Panc1 (cell line): ENCODE measurements around the gene DERL2.

Source experiments
- POLR2AphosphoS5 ChIP-seq: IDR thresholded peaks from 2 replicates; pipeline ENCODE4 v1.6.1; 2012; ENCODE audit warnings: mild to moderate bottlenecking, low read depth, low read length, moderate library complexity
- REST ChIP-seq, 2 experiments: IDR thresholded peaks; 2 replicates each; pipeline ENCODE4 v1.6.1; 2011 to 2012; ENCODE audit warnings: low read depth in 2 of 2, control low read depth in 1 of 2, low read length in 1 of 2, mild to moderate bottlenecking in 1 of 2, moderate library complexity in 1 of 2; ENCODE audit not compliant: insufficient read depth in 1 of 2
- TCF7L2 ChIP-seq: IDR thresholded peaks from 2 replicates; pipeline ENCODE4 v1.6.1; 2011; ENCODE audit warnings: mild to moderate bottlenecking, low read depth, low read length, inconsistent platforms

- TF ChIP-seq REST (IDR thresholded peaks at IDR 0.05; ENCODE audit: insufficient read depth in 1 of 2, low read depth in 2 of 2, low read length in 1 of 2) (no peak), POLR2AphosphoS5 (no peak), TCF7L2 (no peak)
Measured at GRCh38 chr17:5422505-5422904, 63.5 kb downstream of the DERL2 start.
